Testis (tissue), 2 donors: ENCODE measurements around the gene AGTR2.

Experiments
- POLR2A ChIP-seq: fragments of 450-650 bp; IDR thresholded peaks from one replicate; pipeline ENCODE4 v1.6.1; 2017; ENCODE audit warnings: antibody characterized with exemption, mild to moderate bottlenecking, moderate library complexity
- TF ChIP-seq, protein P1 (sequence below), 3 experiments: fragments of 450-650 bp in 2 of 3; fragments of 200-600 bp in 1 of 3; sonication (generic) in 1 of 3; IDR thresholded peaks; one replicate each; pipeline ENCODE4 v1.5.1; 2016 to 2019; ENCODE audit warnings: antibody characterized with exemption in 3 of 3, mild to moderate bottlenecking in 2 of 3, moderate library complexity in 1 of 3

DNA sequence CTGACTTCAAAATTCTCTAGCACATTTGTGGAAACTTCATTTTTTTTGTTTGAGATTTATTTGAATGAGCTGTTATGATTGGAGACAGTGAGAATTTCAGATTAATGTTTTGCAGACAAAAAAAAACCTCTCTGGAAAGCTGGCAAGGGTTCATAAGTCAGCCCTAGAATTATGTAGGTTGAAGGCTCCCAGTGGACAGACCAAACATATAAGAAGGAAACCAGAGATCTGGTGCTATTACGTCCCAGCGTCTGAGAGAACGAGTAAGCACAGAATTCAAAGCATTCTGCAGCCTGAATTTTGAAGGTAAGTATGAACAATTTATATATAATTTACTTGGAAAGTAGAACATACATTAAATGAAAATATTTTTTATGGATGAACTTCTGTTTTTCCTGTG, at the start of gene AGTR2:
- TF ChIP-seq, protein P1, sequence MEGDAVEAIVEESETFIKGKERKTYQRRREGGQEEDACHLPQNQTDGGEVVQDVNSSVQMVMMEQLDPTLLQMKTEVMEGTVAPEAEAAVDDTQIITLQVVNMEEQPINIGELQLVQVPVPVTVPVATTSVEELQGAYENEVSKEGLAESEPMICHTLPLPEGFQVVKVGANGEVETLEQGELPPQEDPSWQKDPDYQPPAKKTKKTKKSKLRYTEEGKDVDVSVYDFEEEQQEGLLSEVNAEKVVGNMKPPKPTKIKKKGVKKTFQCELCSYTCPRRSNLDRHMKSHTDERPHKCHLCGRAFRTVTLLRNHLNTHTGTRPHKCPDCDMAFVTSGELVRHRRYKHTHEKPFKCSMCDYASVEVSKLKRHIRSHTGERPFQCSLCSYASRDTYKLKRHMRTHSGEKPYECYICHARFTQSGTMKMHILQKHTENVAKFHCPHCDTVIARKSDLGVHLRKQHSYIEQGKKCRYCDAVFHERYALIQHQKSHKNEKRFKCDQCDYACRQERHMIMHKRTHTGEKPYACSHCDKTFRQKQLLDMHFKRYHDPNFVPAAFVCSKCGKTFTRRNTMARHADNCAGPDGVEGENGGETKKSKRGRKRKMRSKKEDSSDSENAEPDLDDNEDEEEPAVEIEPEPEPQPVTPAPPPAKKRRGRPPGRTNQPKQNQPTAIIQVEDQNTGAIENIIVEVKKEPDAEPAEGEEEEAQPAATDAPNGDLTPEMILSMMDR (IDR thresholded peaks at IDR 0.05), result no peak
- no peak for TF ChIP-seq POLR2A
